Kidney (tissue), 14 donors: ENCODE results near the gene MYDGF. TPM values are rescaled to one million over a fixed set of nuclear protein-coding genes. Genes with fewer than 3 reads are reported as not detected.

Experiments
- DNase-seq, 5 donors: peaks; one replicate each; pipeline ENCODE4 v3.0.0-alpha.2; 2013 to 2020
- FAIRE-seq: peaks from 2 replicates; lab custom pipeline; 2012; peaks lifted over from hg19 to GRCh38; lab: Jason Lieb, UNC
- H3K27ac ChIP-seq, 2 donors: one replicate each; pipeline ENCODE4 v1.7.0; 2013; ENCODE audit warnings: low read depth in 2 of 2, low read length in 2 of 2, inconsistent platforms in 1 of 2
- H3K27me3 ChIP-seq: one replicate; pipeline ENCODE4 v1.7.1; 2013; ENCODE audit warnings: low read length, inconsistent platforms; ENCODE audit not compliant: control insufficient read depth, insufficient read depth
- H3K36me3 ChIP-seq, 3 donors: one replicate each; pipeline versions ENCODE4 v1.7.0 to v1.7.1; 2013; ENCODE audit warnings: low read length in 3 of 3, control low read depth in 1 of 3, inconsistent platforms in 1 of 3; ENCODE audit not compliant: insufficient read depth in 3 of 3, control insufficient read depth in 2 of 3
- H3K4me1 ChIP-seq, 3 donors: one replicate each; pipeline versions ENCODE4 v1.7.0 to v1.7.1; 2013; ENCODE audit warnings: low read length in 3 of 3, inconsistent platforms in 1 of 3, low read depth in 1 of 3; ENCODE audit not compliant: control insufficient read depth in 2 of 3, insufficient read depth in 2 of 3
- H3K4me3 ChIP-seq, 3 donors: one replicate each; pipeline versions ENCODE4 v1.7.0 to v1.8.1; 2013; ENCODE audit warnings: low read length in 3 of 3, control low read depth in 1 of 3, inconsistent platforms in 1 of 3
- H3K9ac ChIP-seq, 3 donors: one replicate each; pipeline versions ENCODE4 v1.7.0 to v1.7.1; 2013; ENCODE audit warnings: low read length in 3 of 3, control low read depth in 1 of 3, inconsistent platforms in 1 of 3
- H3K9me3 ChIP-seq, 3 donors: one replicate each; pipeline versions ENCODE4 v1.7.0 to v1.7.1; 2013; ENCODE audit warnings: low read length in 3 of 3, control low read depth in 1 of 3, inconsistent platforms in 1 of 3; ENCODE audit not compliant: control insufficient read depth in 2 of 3, insufficient read depth in 1 of 3
- intact Hi-C: fragments of 100-400 bp; cut with DNase I; formaldehyde crosslinking; loops from one replicate; pipeline ENCODE4 v1.11.1; 2022
- polyA plus RNA-seq: library from polyadenylated mRNA; stranded (reverse); fragments of 350-450 nt; fragmentation: Illumina TruSeq; extraction: RNeasy Lipid Tissue Mini Kit (QIAGEN cat#74804); gene quantifications from one replicate; pipeline ENCODE4 v1.2.3, GENCODE V29; 2014; ENCODE audit warnings: low read depth, low replicate concordance; ENCODE audit not compliant: insufficient read depth
- total RNA-seq: library from RNA; stranded (reverse); fragmentation: NEBNext Ultra II Directional; extraction: Animal tissue kit (Norgen Biotek cat#: 25700); gene quantifications from one replicate; pipeline ENCODE4 v1.2.1, GENCODE V29; 2021
- TF ChIP-seq, protein P1 (sequence below): IDR thresholded peaks from 3 replicates; pipeline ENCODE4 v1.5.1; 2012; ENCODE audit warnings: mild to moderate bottlenecking, moderate library complexity, borderline replicate concordance; ENCODE audit not compliant: insufficient read depth; ENCODE audit errors: extremely low read depth
- donor health status: control.
- donor health status: control.
- donor health status: control.
- donor health status: control.
- donor health status: control.
- donor health status: DM: yes; HTN: yes; CAD: no.
- donor health status: Normal renal cell carcinoma (clear cell type).

The MYDGF gene
- total and polyA plus RNA-seq, 2 donors from 2014 or later, result 75.8 to 85.5 TPM

DNA sequence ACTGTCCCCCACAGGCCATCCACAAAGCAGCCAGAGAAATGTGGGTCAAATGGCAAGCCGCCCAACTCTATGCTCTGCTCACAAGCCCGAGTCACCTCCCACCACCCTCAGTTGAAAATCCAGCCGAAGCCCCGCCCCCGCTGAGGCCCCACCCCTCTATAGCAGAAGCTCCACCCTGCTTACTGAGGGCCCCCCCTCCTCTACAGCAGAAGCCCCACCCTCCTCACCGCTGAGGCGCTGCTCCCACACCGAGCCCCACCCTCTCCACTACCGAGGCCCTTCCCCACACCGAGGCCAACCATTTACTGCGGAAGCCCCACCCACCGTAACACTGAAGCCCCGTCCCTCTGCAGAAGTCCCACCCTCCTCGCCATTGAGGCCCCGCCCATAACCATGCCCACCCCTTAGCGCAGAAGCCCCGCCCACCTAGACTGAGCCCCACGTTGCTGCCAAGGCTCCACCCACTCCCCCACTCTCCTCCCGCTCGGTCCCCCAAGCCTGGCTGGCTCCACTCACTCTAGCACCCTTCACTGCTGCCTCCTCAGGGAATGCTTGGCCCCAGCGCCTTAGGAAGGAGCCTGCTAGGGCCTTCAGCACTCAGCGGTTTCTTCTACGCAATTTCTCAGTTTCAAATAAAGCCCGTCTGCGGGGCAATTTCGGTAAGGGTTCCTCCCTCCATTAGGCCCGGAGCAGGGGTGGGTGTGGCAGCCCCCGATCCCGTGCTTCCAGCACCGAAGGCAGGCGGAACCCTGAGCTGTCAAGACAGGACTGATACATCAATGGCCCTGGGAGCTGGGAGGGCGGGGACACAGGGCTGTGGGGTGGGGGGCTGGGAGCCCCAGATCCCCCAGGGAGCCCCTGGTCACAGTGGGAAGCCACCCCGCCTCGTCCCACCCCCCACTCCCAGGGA is 9.0 kb upstream of the MYDGF start:
- Histone ChIP-seq H3K9me3 (no peaks in the 10 kb centered on the region), H3K9ac (no peak overlapping the region), H3K27ac (no peak overlapping the region), H3K36me3 (peaks cover 0 to 9% (median 2%) of the 10 kb centered on the region in 3 donors), H3K4me1 (no peaks in the 10 kb centered on the region), H3K4me3 (no peak overlapping the region), H3K27me3 (no peaks in the 10 kb centered on the region)
- TF ChIP-seq, protein P1, sequence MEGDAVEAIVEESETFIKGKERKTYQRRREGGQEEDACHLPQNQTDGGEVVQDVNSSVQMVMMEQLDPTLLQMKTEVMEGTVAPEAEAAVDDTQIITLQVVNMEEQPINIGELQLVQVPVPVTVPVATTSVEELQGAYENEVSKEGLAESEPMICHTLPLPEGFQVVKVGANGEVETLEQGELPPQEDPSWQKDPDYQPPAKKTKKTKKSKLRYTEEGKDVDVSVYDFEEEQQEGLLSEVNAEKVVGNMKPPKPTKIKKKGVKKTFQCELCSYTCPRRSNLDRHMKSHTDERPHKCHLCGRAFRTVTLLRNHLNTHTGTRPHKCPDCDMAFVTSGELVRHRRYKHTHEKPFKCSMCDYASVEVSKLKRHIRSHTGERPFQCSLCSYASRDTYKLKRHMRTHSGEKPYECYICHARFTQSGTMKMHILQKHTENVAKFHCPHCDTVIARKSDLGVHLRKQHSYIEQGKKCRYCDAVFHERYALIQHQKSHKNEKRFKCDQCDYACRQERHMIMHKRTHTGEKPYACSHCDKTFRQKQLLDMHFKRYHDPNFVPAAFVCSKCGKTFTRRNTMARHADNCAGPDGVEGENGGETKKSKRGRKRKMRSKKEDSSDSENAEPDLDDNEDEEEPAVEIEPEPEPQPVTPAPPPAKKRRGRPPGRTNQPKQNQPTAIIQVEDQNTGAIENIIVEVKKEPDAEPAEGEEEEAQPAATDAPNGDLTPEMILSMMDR, result no peak
- FAIRE-seq (no peak), DNase-seq (peak in 3 of 5 donors; percentile 13 to 74 (median 34))
- intact Hi-C loops, result no loop called here

DNA sequence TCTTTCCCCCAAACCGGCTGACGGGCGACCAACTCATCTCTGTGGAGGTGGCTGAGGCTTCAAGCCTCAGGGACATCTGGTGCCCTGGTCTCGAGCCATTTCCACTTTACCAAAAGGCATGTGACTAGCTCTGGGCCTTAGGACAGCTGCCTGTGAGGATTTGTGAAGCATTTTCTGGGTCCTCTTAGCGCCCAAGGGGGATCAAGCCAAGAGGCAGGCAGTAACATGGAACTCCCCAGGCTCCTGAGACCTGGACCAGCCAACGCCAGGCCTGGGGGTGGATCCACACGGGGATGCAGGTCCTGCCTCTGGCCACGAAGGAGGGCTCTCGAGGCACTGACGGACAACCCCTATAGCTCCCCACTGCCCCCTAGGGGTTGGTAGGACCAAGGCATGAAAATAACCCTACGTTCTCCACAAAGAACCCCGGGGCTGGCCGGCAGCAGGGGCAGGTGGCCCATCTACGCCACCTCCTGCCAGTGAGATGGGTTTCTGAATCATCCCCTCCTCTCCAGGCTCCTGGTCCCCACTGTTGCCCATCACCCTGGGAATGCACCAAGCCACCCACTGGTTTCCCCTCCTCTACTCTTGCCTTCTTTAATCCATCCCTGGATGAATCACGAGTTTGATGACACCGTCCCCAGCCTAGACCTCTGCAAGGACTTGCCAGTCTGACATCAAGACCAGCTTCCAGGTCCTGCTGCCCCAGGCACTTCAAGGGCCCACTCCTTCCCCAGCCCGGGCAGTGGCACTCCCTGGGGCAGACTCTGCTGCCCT is 7.0 kb upstream of the MYDGF start:
- DNase-seq (peak in 1 of 5 donors; percentile 36), FAIRE-seq (no peak)
- Histone ChIP-seq H3K9me3 (no peaks in the 10 kb centered on the region), H3K4me1 (no peaks in the 10 kb centered on the region), H3K36me3 (peaks cover 0 to 5% (median 0%) of the 10 kb centered on the region in 3 donors), H3K9ac (no peak overlapping the region), H3K27me3 (no peaks in the 10 kb centered on the region), H3K27ac (no peak overlapping the region), H3K4me3 (no peak overlapping the region)
- intact Hi-C loops, result no loop called here
- TF ChIP-seq, protein P1, result no peak

DNA sequence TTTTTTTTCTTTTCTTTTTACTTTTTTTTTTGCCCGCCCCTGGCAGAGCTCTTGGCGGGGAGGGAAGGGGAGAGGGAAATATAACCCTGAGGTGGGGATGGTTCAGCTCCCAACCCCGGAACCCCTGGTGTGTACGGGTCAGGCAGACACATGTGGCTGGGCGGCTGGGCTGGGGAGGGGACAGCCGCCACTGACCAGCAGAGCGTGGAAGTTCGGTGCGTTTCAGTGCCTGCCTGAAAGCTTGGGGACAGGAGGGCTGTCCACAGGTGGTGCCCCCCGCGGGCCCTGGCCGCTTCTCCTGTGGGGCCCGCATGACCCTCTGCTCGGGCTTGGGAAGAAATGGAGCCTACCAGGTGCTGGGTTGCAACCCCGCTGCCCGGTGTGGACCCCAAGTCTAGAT is 5.2 kb upstream of the MYDGF start:
- no peak overlapping the region for H3K4me3 ChIP-seq
- H3K36me3 ChIP-seq, result no peaks in the 10 kb centered on the region
- no peak for FAIRE-seq
- no peaks in the 10 kb centered on the region for H3K27me3 ChIP-seq
- no peak overlapping the region for H3K9ac ChIP-seq
- intact Hi-C loops, result no loop called here
- TF ChIP-seq, protein P1, result no peak
- H3K9me3 ChIP-seq, result no peaks in the 10 kb centered on the region
- H3K4me1 ChIP-seq, result peaks cover 0 to 5% (median 0%) of the 10 kb centered on the region in 3 donors
- peak in 2 of 5 donors; percentile 17 to 23 for DNase-seq
- H3K27ac ChIP-seq, result no peak overlapping the region
